Fibroblast of villous mesenchyme (primary cell): ENCODE data around the gene CCL25. TPM values are rescaled to one million over a fixed set of nuclear protein-coding genes. Genes with fewer than 3 reads are reported as not detected.
"Not testable (repeated sequence)": the region's sequence is repeated elsewhere in the genome, so short reads cannot be mapped to it uniquely, and the experiment has no call there.

Experiments used
- DNase-seq: peaks from one replicate; pipeline ENCODE4 v3.0.0-alpha.2; 2010; ENCODE audit warnings: low read depth
- H3K4me3 ChIP-seq: 2 replicates; pipeline ENCODE4 v1.5.1; 2011; ENCODE audit warnings: low read depth, mild to moderate bottlenecking, low read length
- total RNA-seq: library from RNA; depleted of rRNA; stranded (reverse); fragments of >200 nt; gene quantifications from 2 replicates; pipeline ENCODE4 v1.2.3, GENCODE V29; 2012
- TF ChIP-seq, protein P1 (sequence below): IDR thresholded peaks from 2 replicates; pipeline ENCODE4 v1.5.1; 2012; ENCODE audit warnings: low read depth, mild to moderate bottlenecking, low read length; ENCODE audit not compliant: insufficient read depth

The CCL25 gene
- total RNA-seq, 1 donor, result not detected

- H3K4me3 ChIP-seq, result no peak overlapping the region
- TF ChIP-seq, protein P1, sequence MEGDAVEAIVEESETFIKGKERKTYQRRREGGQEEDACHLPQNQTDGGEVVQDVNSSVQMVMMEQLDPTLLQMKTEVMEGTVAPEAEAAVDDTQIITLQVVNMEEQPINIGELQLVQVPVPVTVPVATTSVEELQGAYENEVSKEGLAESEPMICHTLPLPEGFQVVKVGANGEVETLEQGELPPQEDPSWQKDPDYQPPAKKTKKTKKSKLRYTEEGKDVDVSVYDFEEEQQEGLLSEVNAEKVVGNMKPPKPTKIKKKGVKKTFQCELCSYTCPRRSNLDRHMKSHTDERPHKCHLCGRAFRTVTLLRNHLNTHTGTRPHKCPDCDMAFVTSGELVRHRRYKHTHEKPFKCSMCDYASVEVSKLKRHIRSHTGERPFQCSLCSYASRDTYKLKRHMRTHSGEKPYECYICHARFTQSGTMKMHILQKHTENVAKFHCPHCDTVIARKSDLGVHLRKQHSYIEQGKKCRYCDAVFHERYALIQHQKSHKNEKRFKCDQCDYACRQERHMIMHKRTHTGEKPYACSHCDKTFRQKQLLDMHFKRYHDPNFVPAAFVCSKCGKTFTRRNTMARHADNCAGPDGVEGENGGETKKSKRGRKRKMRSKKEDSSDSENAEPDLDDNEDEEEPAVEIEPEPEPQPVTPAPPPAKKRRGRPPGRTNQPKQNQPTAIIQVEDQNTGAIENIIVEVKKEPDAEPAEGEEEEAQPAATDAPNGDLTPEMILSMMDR, result no peak
- no peak for DNase-seq
Measured at GRCh38 chr19:8021374-8021773, 31.2 kb upstream of the CCL25 start.

GRCh38 chr19:8022275-8022674, 30.3 kb upstream of the CCL25 start:
- DNase-seq, result no peak
- H3K4me3 ChIP-seq, result no peak overlapping the region
- TF ChIP-seq, protein P1, result no peak

- TF ChIP-seq, protein P1, result no peak
- H3K4me3 ChIP-seq, result no peak overlapping the region
- peak; percentile 66 for DNase-seq
Measured at GRCh38 chr19:8023371-8023770, 29.2 kb upstream of the CCL25 start.

GRCh38 chr19:8024256-8024655, 28.3 kb upstream of the CCL25 start:
- DNase-seq, H3K4me3 ChIP-seq: not testable (repeated sequence)

- TF ChIP-seq, protein P1, result no peak
- no peak for DNase-seq
- H3K4me3 ChIP-seq, result no peak overlapping the region
Measured at GRCh38 chr19:8025316-8025715, 27.2 kb upstream of the CCL25 start.

DNA sequence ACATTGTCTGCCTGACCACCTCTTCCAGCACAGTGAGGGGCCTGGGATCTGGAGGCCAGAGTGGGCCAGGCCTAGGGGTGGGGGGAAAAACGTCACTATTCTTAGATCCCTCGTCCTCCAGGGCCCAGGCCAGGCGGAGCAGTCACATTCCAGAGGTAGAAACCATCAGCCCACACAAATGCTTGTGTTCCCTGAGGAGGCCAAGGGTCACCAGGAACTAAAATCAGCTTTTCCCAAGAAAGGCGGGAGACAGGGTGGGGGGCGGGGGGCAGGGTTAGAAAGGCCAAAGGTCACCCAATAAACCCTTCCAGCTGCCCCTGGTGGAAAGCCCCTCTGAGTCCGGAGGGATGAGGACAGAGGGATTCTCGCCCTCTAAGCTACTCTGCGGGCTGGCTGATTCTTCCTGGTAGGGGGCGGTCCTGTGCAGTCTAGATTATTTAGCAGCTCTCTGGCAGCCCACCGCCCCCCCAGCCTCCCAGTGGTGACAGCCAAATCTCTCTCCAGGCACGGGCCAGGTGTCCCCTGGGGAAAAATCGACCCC, 23.5 kb upstream of the CCL25 start:
- peak; percentile 12 for DNase-seq
- TF ChIP-seq, protein P1, result no peak
- H3K4me3 ChIP-seq, result no peak overlapping the region

GRCh38 chr19:8030960-8031359, 21.6 kb upstream of the CCL25 start:
- no peak overlapping the region for H3K4me3 ChIP-seq
- no peak for DNase-seq
- TF ChIP-seq, protein P1, result no peak

- DNase-seq, H3K4me3 ChIP-seq: not testable (repeated sequence)
Measured at GRCh38 chr19:8033287-8034177, 19.0 kb upstream of the CCL25 start.
